A549 (cell line): Measurements from ENCODE around the gene CTIF. TPM values are rescaled to one million over a fixed set of nuclear protein-coding genes. Genes with fewer than 3 reads are reported as not detected.

ENCODE experiments used
- ATAC-seq, 2 experiments: fragments of 200-7000 bp in 1 of 2; fragments of >200 bp in 1 of 2; cut with Nextera tagmentation in 1 of 2; cut with Tn5 transposase in 1 of 2; 3 replicates each; pipeline versions ENCODE4 v1.8.0 to v1.9.1; 2018 to 2020; ENCODE audit warnings: mild to moderate bottlenecking in 1 of 2, moderate library complexity in 1 of 2
- CTCF ChIA-PET: fragments of 300-600 bp; sonication (Branson Sonifier 250); formaldehyde crosslinking; extraction: SDS; loops from one replicate; lab custom pipeline; 2021; ENCODE audit warnings: antibody characterized with exemption, inconsistent platforms; lab: Yijun Ruan, JAX
- POLR2A ChIA-PET: fragments of 350-600 bp; formaldehyde crosslinking; extraction: SDS; loops from one replicate; lab custom pipeline; 2021; ENCODE audit warnings: antibody characterized with exemption, inconsistent platforms; lab: Yijun Ruan, JAX
- DNase-seq, 2 experiments: peaks; one replicate each; pipeline versions ENCODE4 v3.0.0 to v3.0.0-alpha.2; 2011 to 2016; ENCODE audit warnings: low read depth in 1 of 2, low spot score in 1 of 2
- FAIRE-seq: peaks from 2 replicates; lab custom pipeline; 2011; peaks lifted over from hg19 to GRCh38; lab: Jason Lieb, UNC
- H3K27ac ChIP-seq, 2 experiments: fragments of >200 bp; sonication (Bioruptor Twin); formaldehyde crosslinking; 3 replicates each; pipeline ENCODE4 v1.5.1; 2016 to 2017
- H3K4me1 ChIP-seq: fragments of >200 bp; sonication (Bioruptor Twin); formaldehyde crosslinking; 3 replicates; pipeline ENCODE4 v1.6.1; 2016
- H3K4me2 ChIP-seq: fragments of >200 bp; sonication (Bioruptor Twin); formaldehyde crosslinking; 3 replicates; pipeline ENCODE4 v1.6.1; 2016
- H3K4me3 ChIP-seq: fragments of >200 bp; sonication (Bioruptor Twin); formaldehyde crosslinking; 3 replicates; pipeline ENCODE4 v1.5.1; 2016
- H3K9me3 ChIP-seq: fragments of >200 bp; sonication (Bioruptor Twin); formaldehyde crosslinking; 3 replicates; pipeline ENCODE4 v1.6.1; 2016
- CEBPB ChIP-seq, 2 experiments: fragments of >200 bp in 1 of 2; sonication (Bioruptor Twin) in 1 of 2; formaldehyde crosslinking in 1 of 2; IDR thresholded peaks; 2 replicates each; pipeline ENCODE4 v1.6.1; 2012 to 2016
- CHD4 ChIP-seq: fragments of 200-600 bp; sonication (generic); IDR thresholded peaks from 2 replicates; pipeline ENCODE4 v1.6.1; 2016; ENCODE audit warnings: antibody characterized with exemption, mild to moderate bottlenecking, borderline replicate concordance
- E2F6 ChIP-seq: IDR thresholded peaks from 2 replicates; pipeline ENCODE4 v1.6.1; 2012; ENCODE audit warnings: low read depth, borderline replicate concordance
- EHMT2 ChIP-seq: fragments of 200-600 bp; sonication (generic); IDR thresholded peaks from 2 replicates; pipeline ENCODE4 v1.6.1; 2016; ENCODE audit warnings: antibody characterized with exemption, low read depth, mild to moderate bottlenecking, moderate library complexity
- ELK1 ChIP-seq: fragments of 150-350 bp; IDR thresholded peaks from 2 replicates; pipeline ENCODE4 v1.6.1; 2014; ENCODE audit warnings: low read depth, mild to moderate bottlenecking, low read length
- EP300 ChIP-seq, 2 experiments: fragments of >200 bp; sonication (Bioruptor Twin); formaldehyde crosslinking; IDR thresholded peaks; 2 replicates in 1 of 2; 3 replicates in 1 of 2; pipeline ENCODE4 v1.6.1; 2016 to 2017
- ESRRA ChIP-seq: fragments of 150-350 bp; IDR thresholded peaks from 2 replicates; pipeline ENCODE4 v1.6.1; 2014; ENCODE audit warnings: mild to moderate bottlenecking, low read length, borderline replicate concordance
- FOSB ChIP-seq: fragments of 250-450 bp; sonication (Bioruptor Pico); IDR thresholded peaks from 2 replicates; pipeline ENCODE4 v1.5.0; 2020; ENCODE audit warnings: mild to moderate bottlenecking, moderate library complexity
- FOXS1 ChIP-seq: fragments of 250-450 bp; sonication (Bioruptor Pico); IDR thresholded peaks from 2 replicates; pipeline ENCODE4 v1.5.0; 2020; ENCODE audit warnings: mild to moderate bottlenecking, moderate library complexity
- GATA3 ChIP-seq: IDR thresholded peaks from 2 replicates; pipeline ENCODE4 v1.6.1; 2012; ENCODE audit warnings: borderline replicate concordance
- HDAC2 ChIP-seq: fragments of 200-600 bp; sonication (generic); IDR thresholded peaks from 2 replicates; pipeline ENCODE4 v1.6.1; 2016
- HES2 ChIP-seq: fragments of >200 bp; sonication (Bioruptor Twin); formaldehyde crosslinking; IDR thresholded peaks from 2 replicates; pipeline ENCODE4 v1.6.1; 2016
- HOXB5 ChIP-seq: fragments of 250-450 bp; sonication (Bioruptor Pico); IDR thresholded peaks from 2 replicates; pipeline ENCODE4 v1.5.0; 2020; ENCODE audit warnings: mild to moderate bottlenecking, moderate library complexity
- JUN ChIP-seq, 2 experiments: fragments of >200 bp; sonication (Bioruptor Twin); formaldehyde crosslinking; IDR thresholded peaks; 2 replicates in 1 of 2; 3 replicates in 1 of 2; pipeline ENCODE4 v1.6.1; 2016 to 2017
- KDM5A ChIP-seq: fragments of 200-600 bp; sonication (generic); IDR thresholded peaks from 2 replicates; pipeline ENCODE4 v1.6.1; 2016; ENCODE audit warnings: antibody characterized with exemption, mild to moderate bottlenecking
- MAX ChIP-seq: IDR thresholded peaks from 2 replicates; pipeline ENCODE4 v1.6.1; 2012
- MAZ ChIP-seq: fragments of 150-350 bp; IDR thresholded peaks from 2 replicates; pipeline ENCODE4 v1.6.1; 2014; ENCODE audit warnings: antibody characterized with exemption, low read depth, low read length, borderline replicate concordance
- NFE2L2 ChIP-seq: fragments of 150-350 bp; conservative IDR thresholded peaks from 2 replicates; pipeline ENCODE4 v1.6.1; 2014; ENCODE audit warnings: low read length
- PHF8 ChIP-seq: fragments of 200-600 bp; sonication (generic); IDR thresholded peaks from 2 replicates; pipeline ENCODE4 v1.6.1; 2016; ENCODE audit warnings: low read depth, mild to moderate bottlenecking, antibody characterized with exemption, moderate library complexity, borderline replicate concordance
- POLR2A ChIP-seq: IDR thresholded peaks from 2 replicates; pipeline ENCODE4 v1.6.1; 2012; ENCODE audit warnings: mild to moderate bottlenecking, low read length
- RAD21 ChIP-seq, 2 experiments: fragments of >200 bp in 1 of 2; sonication (Bioruptor Twin) in 1 of 2; formaldehyde crosslinking in 1 of 2; IDR thresholded peaks in 1 of 2; conservative IDR thresholded peaks in 1 of 2; 2 replicates in 1 of 2; 3 replicates in 1 of 2; pipeline ENCODE4 v1.6.1; 2012 to 2018; ENCODE audit warnings: inconsistent platforms in 1 of 2
- RARB ChIP-seq: fragments of 250-450 bp; sonication (Bioruptor Pico); IDR thresholded peaks from 2 replicates; pipeline ENCODE4 v1.8.0; 2021; ENCODE audit warnings: mild to moderate bottlenecking, moderate library complexity
- RCOR1 ChIP-seq: fragments of 150-350 bp; IDR thresholded peaks from 2 replicates; pipeline ENCODE4 v1.6.1; 2014; ENCODE audit warnings: antibody characterized with exemption, low read length, low read depth
- RFX5 ChIP-seq: fragments of 450-650 bp; IDR thresholded peaks from 2 replicates; pipeline ENCODE4 v1.7.1; 2014; ENCODE audit warnings: antibody characterized with exemption, mild to moderate bottlenecking, moderate library complexity
- SREBF2 ChIP-seq: fragments of 450-650 bp; IDR thresholded peaks from 2 replicates; pipeline ENCODE4 v1.6.1; 2014; ENCODE audit warnings: mild to moderate bottlenecking, moderate library complexity
- TP53 ChIP-seq: fragments of 250-450 bp; sonication (Bioruptor Pico); IDR thresholded peaks from 2 replicates; pipeline ENCODE4 v1.5.0; 2021; ENCODE audit warnings: mild to moderate bottlenecking, moderate library complexity
- ZFP36 ChIP-seq: fragments of 450-650 bp; IDR thresholded peaks from 2 replicates; pipeline ENCODE4 v1.6.1; 2014; ENCODE audit warnings: borderline replicate concordance; ENCODE audit not compliant: partially characterized antibody
- WGBS: methylation state at CpG from one replicate; pipeline ENCODE4 v1.1.6; 2017; ENCODE audit errors: missing lambda C conversion rate; 5-methylcytosine and 5-hydroxymethylcytosine counted together
- polyA plus RNA-seq, 4 experiments: library from polyadenylated mRNA; depleted of rRNA in 3 of 4; stranded (reverse); fragments of >200 nt; fragmentation: RNase III in 1 of 4; extraction: RNeasy Plus Mini Kit Qiagen cat#74134 plus additional on column Dnase treatment in 1 of 4; gene quantifications; 2 replicates in 3 of 4; 3 replicates in 1 of 4; pipeline ENCODE4 v1.2.3, GENCODE V29; 2011 to 2017

The CTIF gene
- polyA plus RNA-seq, 2 of the 4 experiments (the other 2 are of a cell fraction), result 17.0 to 24.7 TPM

- TF ChIP-seq HES2, result no peak
- no peak for TF ChIP-seq TP53 (CRISPR knock-in tag)
- no peaks in the 10 kb centered on the region for H3K4me1 ChIP-seq
- no peak overlapping the region for H3K4me2 ChIP-seq
- no peak for ATAC-seq
- POLR2A ChIA-PET, result no interaction called here
- no peak overlapping the region for H3K27ac ChIP-seq
- no peak for FAIRE-seq
- WGBS, result 88% methylated on average over 9 of the region's 11 CpGs
- CTCF ChIA-PET, result interaction anchor here (1.6 kb wide), 1 partner anchor 27 kb away, joined by 3 read pairs; no protein-coding TSS in a partner anchor
- no peak overlapping the region for H3K4me3 ChIP-seq
- H3K9me3 ChIP-seq, result no peaks in the 10 kb centered on the region
- no peak for DNase-seq
These were observed 211.8 kb downstream of the CTIF start for GRCh38 chr18:48750485-48751175.

- DNase-seq (no peak), FAIRE-seq (no peak), ATAC-seq (no peak)
- CTCF ChIA-PET, result interaction anchor here (1.6 kb wide), 1 partner anchor 26 kb away, joined by 3 read pairs; no protein-coding TSS in a partner anchor
- H3K27ac ChIP-seq, result no peak overlapping the region
- 86% methylated on average over 8 of the region's 8 CpGs for WGBS
- H3K4me1 ChIP-seq, result no peaks in the 10 kb centered on the region
- TF ChIP-seq RAD21 (conservative IDR thresholded peaks at IDR 0.05 in 1 of 2, IDR thresholded peaks at IDR 0.05 in 1 of 2) (no peak), RFX5 (no peak), CHD4 (no peak), MAX (no peak), KDM5A (no peak), TP53 (CRISPR knock-in tag) (no peak), EP300 (IDR thresholded peaks at IDR 0.05) (no peak), GATA3 (no peak), JUN (IDR thresholded peaks at IDR 0.05) (no peak), E2F6 (no peak), ESRRA (no peak), NFE2L2 (no peak)
- no peaks in the 10 kb centered on the region for H3K9me3 ChIP-seq
- POLR2A ChIA-PET, result interaction anchor here (0.5 kb wide), 1 partner anchor 377 kb away, joined by 3 read pairs; no protein-coding TSS in a partner anchor
- no peak overlapping the region for H3K4me2 ChIP-seq
- H3K4me3 ChIP-seq, result no peak overlapping the region
These were observed 213.1 kb downstream of the CTIF start for GRCh38 chr18:48751727-48752468.

GRCh38 chr18:48752478-48752877, 213.6 kb downstream of the CTIF start:
- CTCF ChIA-PET, result no interaction called here
- no peak overlapping the region for H3K4me3 ChIP-seq
- no peak for FAIRE-seq
- no peaks in the 10 kb centered on the region for H3K4me1 ChIP-seq
- no peak for ATAC-seq
- no peak for DNase-seq
- no peaks in the 10 kb centered on the region for H3K9me3 ChIP-seq
- POLR2A ChIA-PET, result interaction anchor here (0.5 kb wide), 1 partner anchor 376 kb away, joined by 3 read pairs; no protein-coding TSS in a partner anchor
- no peak overlapping the region for H3K4me2 ChIP-seq
- H3K27ac ChIP-seq, result no peak overlapping the region
- 95% methylated on average over 6 of the region's 8 CpGs for WGBS
- TF ChIP-seq MAX (no peak), ZFP36 (no peak), CEBPB (IDR thresholded peaks at IDR 0.05) (no peak), HES2 (no peak), EHMT2 (no peak), ELK1 (no peak), SREBF2 (no peak), HDAC2 (no peak), ESRRA (no peak), HOXB5 (CRISPR knock-in tag) (no peak), FOXS1 (CRISPR knock-in tag) (no peak), RCOR1 (no peak), PHF8 (no peak), POLR2A (no peak), RARB (no peak), FOSB (CRISPR knock-in tag) (no peak), JUN (IDR thresholded peaks at IDR 0.05) (no peak), MAZ (no peak)
